GM12891 (cell line): ENCODE results near the gene NF1.

Experiments used
- PAX5 ChIP-seq: IDR thresholded peaks from 2 replicates; pipeline ENCODE4 v1.6.1; 2011; ENCODE audit warnings: low read length, moderate library complexity, mild to moderate bottlenecking; ENCODE audit not compliant: insufficient read depth, severe bottlenecking
- POLR2A ChIP-seq: IDR thresholded peaks from 2 replicates; pipeline ENCODE4 v1.6.1; 2011; ENCODE audit warnings: low read depth, low read length, control low read depth
- POLR2AphosphoS5 ChIP-seq: IDR thresholded peaks from 2 replicates; pipeline ENCODE4 v1.6.1; 2011; ENCODE audit warnings: low read depth, low read length, control low read depth
- POU2F2 ChIP-seq: IDR thresholded peaks from 2 replicates; pipeline ENCODE4 v1.6.1; 2011; ENCODE audit warnings: low read depth, mild to moderate bottlenecking, control low read depth, low read length, moderate library complexity
- SPI1 ChIP-seq: IDR thresholded peaks from 2 replicates; pipeline ENCODE4 v1.6.1; 2011; ENCODE audit warnings: low read depth, low read length, control low read depth
- TAF1 ChIP-seq: IDR thresholded peaks from 2 replicates; pipeline ENCODE4 v1.6.1; 2011; ENCODE audit warnings: low read depth, low read length, control low read depth

GRCh38 chr17:31413874-31414549 lies 319.2 kb downstream of the NF1 start:
- TF ChIP-seq POLR2AphosphoS5 = no peak
- no peak for TF ChIP-seq POLR2A
- no peak for TF ChIP-seq TAF1
- no peak for TF ChIP-seq SPI1
- TF ChIP-seq POU2F2 = no peak
- no peak for TF ChIP-seq PAX5
